Erythroblast (primary cell): Measurements from ENCODE around the gene NEK8.

ENCODE experiments used
- GATA1 ChIP-seq: IDR thresholded peaks from 2 replicates; pipeline ENCODE4 v1.6.1; 2011; ENCODE audit warnings: low read depth, mild to moderate bottlenecking, control low read depth, low read length, moderate library complexity
- POLR2A ChIP-seq: IDR thresholded peaks from 2 replicates; pipeline ENCODE4 v1.6.1; 2011; ENCODE audit warnings: mild to moderate bottlenecking, low read length

GRCh38 chr17:28703552-28704218 is 24.9 kb upstream of the NEK8 start:
- TF ChIP-seq POLR2A (no peak), GATA1 (no peak)
